Adrenal gland (tissue), 5 donors: ENCODE data around the gene SOWAHC.

ENCODE experiments used
- POLR2A ChIP-seq, 2 donors: fragments of 450-650 bp; IDR thresholded peaks; one replicate each; pipeline ENCODE4 v1.6.1; 2017; ENCODE audit warnings: antibody characterized with exemption in 2 of 2, mild to moderate bottlenecking in 2 of 2, moderate library complexity in 1 of 2
- TF ChIP-seq, protein P1 (sequence below), 6 experiments: fragments of 450-650 bp in 4 of 6; fragments of 200-600 bp in 2 of 6; sonication (generic) in 1 of 6; IDR thresholded peaks; 1 replicate in 5 of 6; 2 replicates in 1 of 6; pipeline versions ENCODE4 v1.5.1 to v1.8.0; 2016 to 2021; ENCODE audit warnings: antibody characterized with exemption in 6 of 6, mild to moderate bottlenecking in 2 of 6, moderate library complexity in 1 of 6
- donor health status: DM: no; HTN: no; CAD: no.

DNA sequence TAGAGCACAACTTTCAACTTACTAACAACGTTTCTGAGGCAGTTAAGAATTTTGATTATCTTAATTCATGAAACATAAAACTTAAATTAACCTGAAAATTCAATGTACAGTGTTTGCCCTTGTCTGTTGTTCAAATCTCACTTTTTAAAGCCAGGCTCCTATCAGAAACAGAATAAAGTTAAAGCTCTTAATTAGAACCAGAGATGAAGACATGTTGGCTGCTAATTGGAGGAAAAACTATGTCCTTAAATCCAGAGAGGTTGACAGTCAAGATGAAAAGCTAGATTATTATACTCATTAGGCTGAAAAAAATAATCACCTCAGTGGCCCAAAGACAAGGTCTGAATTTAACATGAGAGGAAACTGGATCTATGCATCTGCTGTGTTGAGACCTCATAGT is 52.3 kb downstream of the SOWAHC start:
- TF ChIP-seq, protein P1, sequence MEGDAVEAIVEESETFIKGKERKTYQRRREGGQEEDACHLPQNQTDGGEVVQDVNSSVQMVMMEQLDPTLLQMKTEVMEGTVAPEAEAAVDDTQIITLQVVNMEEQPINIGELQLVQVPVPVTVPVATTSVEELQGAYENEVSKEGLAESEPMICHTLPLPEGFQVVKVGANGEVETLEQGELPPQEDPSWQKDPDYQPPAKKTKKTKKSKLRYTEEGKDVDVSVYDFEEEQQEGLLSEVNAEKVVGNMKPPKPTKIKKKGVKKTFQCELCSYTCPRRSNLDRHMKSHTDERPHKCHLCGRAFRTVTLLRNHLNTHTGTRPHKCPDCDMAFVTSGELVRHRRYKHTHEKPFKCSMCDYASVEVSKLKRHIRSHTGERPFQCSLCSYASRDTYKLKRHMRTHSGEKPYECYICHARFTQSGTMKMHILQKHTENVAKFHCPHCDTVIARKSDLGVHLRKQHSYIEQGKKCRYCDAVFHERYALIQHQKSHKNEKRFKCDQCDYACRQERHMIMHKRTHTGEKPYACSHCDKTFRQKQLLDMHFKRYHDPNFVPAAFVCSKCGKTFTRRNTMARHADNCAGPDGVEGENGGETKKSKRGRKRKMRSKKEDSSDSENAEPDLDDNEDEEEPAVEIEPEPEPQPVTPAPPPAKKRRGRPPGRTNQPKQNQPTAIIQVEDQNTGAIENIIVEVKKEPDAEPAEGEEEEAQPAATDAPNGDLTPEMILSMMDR (IDR thresholded peaks at IDR 0.05) = no peak
- TF ChIP-seq POLR2A (IDR thresholded peaks at IDR 0.05) = no peak
